22Rv1 (cell line): ENCODE results near the gene ASMTL.

Experiments used
- H3K27ac ChIP-seq: fragments of 450-650 bp; 2 replicates; pipeline ENCODE4 v1.5.1; 2017
- CTCF ChIP-seq: fragments of 450-650 bp; IDR thresholded peaks from 2 replicates; pipeline ENCODE4 v1.5.1; 2017; ENCODE audit warnings: mild to moderate bottlenecking
- ZFX ChIP-seq: fragments of 450-650 bp; IDR thresholded peaks from 2 replicates; pipeline ENCODE4 v1.6.1; 2017; ENCODE audit warnings: antibody characterized with exemption, borderline replicate concordance

ASMTL gene

GRCh38 chrX:1425381-1425780, 27.3 kb downstream of the ASMTL start:
- no peak overlapping the region for H3K27ac ChIP-seq
- no peak for TF ChIP-seq CTCF
- TF ChIP-seq ZFX = no peak

GRCh38 chrX:1424147-1424851, 28.4 kb downstream of the ASMTL start:
- TF ChIP-seq CTCF (no peak), ZFX (no peak)

GRCh38 chrX:1423215-1423614, 29.5 kb downstream of the ASMTL start:
- H3K27ac ChIP-seq = no peak overlapping the region
- TF ChIP-seq ZFX (no peak), CTCF (no peak)

More at GRCh38 chrX:1424147-1424851, 28.4 kb downstream of the ASMTL start:
- H3K27ac ChIP-seq = no peak overlapping the region

GRCh38 chrX:1422135-1422465, 30.6 kb downstream of the ASMTL start:
- no peak for TF ChIP-seq ZFX
- no peak for TF ChIP-seq CTCF

GRCh38 chrX:1421433-1422134, 31.1 kb downstream of the ASMTL start:
- H3K27ac ChIP-seq = no peak overlapping the region
- TF ChIP-seq CTCF (no peak), ZFX (no peak)

More at GRCh38 chrX:1422135-1422465, 30.6 kb downstream of the ASMTL start:
- no peak overlapping the region for H3K27ac ChIP-seq

GRCh38 chrX:1420371-1420770, 32.3 kb downstream of the ASMTL start:
- TF ChIP-seq CTCF (no peak), ZFX (no peak)
- peak overlapping the region; percentile 12; the same call in 1 of the 2 replicates for H3K27ac ChIP-seq
